Panc1 (cell line): ENCODE data around the gene BHLHE23.

Experiments
- CTCF ChIP-seq: fragments of 450-650 bp; IDR thresholded peaks from 2 replicates; pipeline ENCODE4 v1.5.1; 2017; ENCODE audit warnings: mild to moderate bottlenecking
- POLR2AphosphoS5 ChIP-seq: IDR thresholded peaks from 2 replicates; pipeline ENCODE4 v1.6.1; 2012; ENCODE audit warnings: mild to moderate bottlenecking, low read depth, low read length, moderate library complexity
- REST ChIP-seq, 2 experiments: IDR thresholded peaks; 2 replicates each; pipeline ENCODE4 v1.6.1; 2011 to 2012; ENCODE audit warnings: low read depth in 2 of 2, control low read depth in 1 of 2, low read length in 1 of 2, mild to moderate bottlenecking in 1 of 2, moderate library complexity in 1 of 2; ENCODE audit not compliant: insufficient read depth in 1 of 2
- SIN3A ChIP-seq: IDR thresholded peaks from 2 replicates; pipeline ENCODE4 v1.6.1; 2012; ENCODE audit warnings: low read depth, mild to moderate bottlenecking, low read length, moderate library complexity, borderline replicate concordance; ENCODE audit not compliant: insufficient read depth

GRCh38 chr20:62966212-62967148 lies 40.3 kb downstream of the BHLHE23 start:
- no peak for TF ChIP-seq POLR2AphosphoS5
- TF ChIP-seq CTCF: no peak
- TF ChIP-seq REST (IDR thresholded peaks at IDR 0.05; ENCODE audit: insufficient read depth in 1 of 2, low read depth in 2 of 2, low read length in 1 of 2): no peak
- TF ChIP-seq SIN3A: no peak
